HG03521 (cell line): ENCODE results near the gene AIDA.

ENCODE experiments used
- ATAC-seq: cut with Tn5 transposase; IDR thresholded peaks from one replicate; pipeline ENCODE4 v1.9.1; 2021; ENCODE audit warnings: mild to moderate bottlenecking, moderate library complexity; ENCODE audit not compliant: unreplicated experiment

AIDA gene

GRCh38 chr1:222653178-222653827 lies 59.0 kb downstream of the AIDA start:
- ATAC-seq = peak; percentile 67

- ATAC-seq = no peak
Measured at GRCh38 chr1:222652676-222653075, 59.6 kb downstream of the AIDA start.

GRCh38 chr1:222644636-222644980 lies 67.7 kb downstream of the AIDA start:
- peak; percentile 9 for ATAC-seq

- peak; percentile 96 for ATAC-seq
Measured at GRCh38 chr1:222643938-222644635, 68.2 kb downstream of the AIDA start.

GRCh38 chr1:222643606-222643937 lies 68.7 kb downstream of the AIDA start:
- ATAC-seq = no peak

- ATAC-seq = no peak
Measured at GRCh38 chr1:222642468-222642867, 69.8 kb downstream of the AIDA start.

GRCh38 chr1:222641269-222641948 lies 70.9 kb downstream of the AIDA start:
- ATAC-seq = no peak

GRCh38 chr1:222634180-222635013 lies 77.9 kb downstream of the AIDA start:
- ATAC-seq = peak; percentile 52

GRCh38 chr1:222632749-222633148 lies 79.5 kb downstream of the AIDA start:
- no peak for ATAC-seq

- ATAC-seq = no peak
Measured at GRCh38 chr1:222631611-222632208, 80.6 kb downstream of the AIDA start.

GRCh38 chr1:222629921-222630535 lies 82.3 kb downstream of the AIDA start:
- ATAC-seq = no peak

GRCh38 chr1:222627232-222627631 lies 85.1 kb downstream of the AIDA start:
- ATAC-seq = no peak

GRCh38 chr1:222624214-222624613 lies 88.1 kb downstream of the AIDA start:
- ATAC-seq = no peak

GRCh38 chr1:222623458-222623857 lies 88.8 kb downstream of the AIDA start:
- no peak for ATAC-seq

- ATAC-seq = no peak
Measured at GRCh38 chr1:222622765-222623164, 89.5 kb downstream of the AIDA start.

GRCh38 chr1:222620566-222620965 lies 91.7 kb downstream of the AIDA start:
- ATAC-seq = peak; percentile 28

GRCh38 chr1:222618880-222619596 lies 93.3 kb downstream of the AIDA start:
- no peak for ATAC-seq
